CD1c-positive myeloid dendritic cell (primary cell): Measurements from ENCODE around the gene VCPKMT.

Experiments used
- DNase-seq: peaks from one replicate; pipeline ENCODE4 v3.0.0-alpha.2; 2016; ENCODE audit errors: extremely low spot score

Gene VCPKMT

DNA sequence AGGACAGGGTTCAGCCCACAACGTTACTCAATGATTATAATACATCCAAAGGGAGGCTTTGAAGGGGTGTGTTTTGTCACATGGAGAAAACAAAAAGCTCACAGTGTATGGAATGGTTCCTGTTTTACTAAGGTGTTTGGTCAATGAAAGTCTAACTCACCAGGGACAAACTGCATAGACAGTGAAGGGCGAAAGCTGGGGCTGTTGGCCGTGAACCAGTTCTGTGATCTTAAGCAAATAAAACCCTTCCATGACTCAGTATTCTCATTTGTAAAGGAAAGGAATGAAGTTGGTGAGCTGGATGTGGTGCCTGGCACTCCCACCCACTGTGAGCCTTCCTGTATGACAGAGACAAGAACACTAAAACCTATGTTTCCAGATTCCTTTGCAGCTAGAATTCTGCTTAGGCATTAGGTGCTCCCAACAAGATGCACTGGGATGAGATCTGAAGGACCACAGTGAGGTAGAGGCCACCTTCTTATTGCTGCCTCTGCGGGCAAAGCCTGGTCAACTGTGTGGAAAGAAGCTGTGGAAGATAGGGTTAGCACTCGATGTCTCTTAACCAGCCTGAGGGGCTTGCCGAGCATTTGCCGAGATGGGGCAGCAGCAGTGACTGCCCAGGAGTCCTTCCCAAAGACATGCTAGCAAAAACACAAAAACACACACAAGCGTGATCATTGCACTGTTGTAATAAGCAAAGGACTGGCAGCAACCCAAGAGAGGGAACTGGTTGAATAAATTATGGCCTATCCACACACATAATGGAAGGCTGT lies 48.5 kb downstream of the VCPKMT start:
- DNase-seq, result no peak

DNA sequence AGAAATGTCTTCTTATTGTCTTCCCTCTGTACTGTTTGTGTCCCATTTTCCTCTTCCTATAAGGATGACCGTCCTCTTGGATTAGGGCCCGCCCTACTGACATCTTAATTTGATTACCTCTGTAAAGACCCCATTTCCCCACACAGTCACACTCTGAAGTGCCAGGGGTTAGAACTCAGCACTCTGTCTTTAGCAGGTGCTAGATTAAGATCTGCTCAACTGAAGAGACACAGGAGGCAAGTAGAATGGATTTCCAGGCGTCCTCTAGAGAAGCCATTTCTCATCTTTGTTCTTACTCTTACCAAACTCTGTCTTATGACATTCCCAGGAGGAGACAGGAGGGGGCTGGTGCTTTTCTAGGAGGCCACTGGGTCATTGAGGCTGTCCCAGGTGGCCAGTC lies 50.8 kb downstream of the VCPKMT start:
- no peak for DNase-seq

- DNase-seq, result peak; percentile 95
Measured at GRCh38 chr14:50064993-50065392, 51.4 kb downstream of the VCPKMT start.

DNA sequence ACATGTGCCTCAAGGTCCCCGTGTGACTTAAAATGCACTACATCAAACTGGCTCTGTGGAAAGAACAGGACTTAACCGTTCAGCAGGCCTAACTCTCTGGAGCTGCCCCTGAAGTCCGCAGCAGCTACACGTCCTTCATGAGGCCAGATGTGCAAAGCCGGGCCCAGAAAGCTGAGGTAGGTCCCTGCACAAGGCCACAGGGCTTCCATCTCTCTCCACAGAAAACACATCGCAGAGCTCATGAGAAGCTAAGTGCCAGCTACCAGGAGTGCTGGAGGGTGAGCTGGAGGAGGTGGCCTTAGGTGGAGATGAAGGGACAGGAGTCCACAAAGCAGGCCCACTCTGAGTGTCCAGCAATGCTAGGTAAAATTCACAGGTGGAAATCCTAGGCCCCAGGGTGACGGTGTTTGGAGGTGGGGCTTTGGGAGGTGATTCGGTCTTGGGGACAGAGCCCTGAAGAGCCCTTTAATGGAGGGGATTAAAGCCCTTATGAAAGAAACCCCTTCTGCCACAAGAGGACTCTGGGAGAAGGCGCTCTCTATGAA lies 52.4 kb downstream of the VCPKMT start:
- DNase-seq, result no peak

GRCh38 chr14:50062438-50063085 lies 53.8 kb downstream of the VCPKMT start:
- DNase-seq, result peak; percentile 73

DNA sequence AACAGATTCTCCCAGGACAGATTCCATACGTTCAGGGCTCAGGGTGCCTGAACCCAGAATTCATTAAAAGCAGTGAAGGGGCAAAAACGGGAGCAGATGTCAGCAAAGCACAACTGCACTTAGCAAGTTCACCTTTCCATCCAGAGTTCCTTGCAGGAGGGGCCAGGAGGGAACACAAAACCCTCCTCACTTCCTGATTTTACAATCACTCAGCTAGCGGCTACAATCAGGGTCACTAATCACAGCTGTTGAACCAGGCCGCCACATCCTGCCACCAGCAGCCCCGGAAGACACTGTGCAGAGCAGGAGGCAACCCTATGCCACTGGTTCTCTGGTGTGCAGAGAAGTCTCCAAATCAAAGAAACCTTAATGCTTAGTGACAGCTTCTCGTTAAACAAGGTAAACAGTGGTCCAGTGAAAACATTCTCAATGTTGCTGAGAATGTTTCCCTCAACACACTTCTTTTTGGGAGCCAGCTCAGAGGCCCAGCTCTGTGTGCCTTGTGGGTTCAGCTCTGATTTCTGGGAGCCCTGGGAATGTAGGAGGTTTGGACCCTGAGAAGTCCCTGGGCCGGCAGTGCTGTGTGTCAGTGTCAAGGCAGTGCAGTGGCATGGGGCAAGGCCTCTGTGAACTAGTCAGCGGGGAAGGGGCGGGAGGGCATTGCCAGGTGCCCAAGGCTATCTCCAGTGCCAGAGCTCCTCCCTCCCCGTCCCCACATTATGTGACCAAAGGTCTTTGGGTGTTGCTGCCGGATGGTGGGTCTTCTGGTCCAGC lies 54.5 kb downstream of the VCPKMT start:
- peak; percentile 69 for DNase-seq

- DNase-seq, result peak; percentile 91
Measured at GRCh38 chr14:50060871-50061663, 55.3 kb downstream of the VCPKMT start.

DNA sequence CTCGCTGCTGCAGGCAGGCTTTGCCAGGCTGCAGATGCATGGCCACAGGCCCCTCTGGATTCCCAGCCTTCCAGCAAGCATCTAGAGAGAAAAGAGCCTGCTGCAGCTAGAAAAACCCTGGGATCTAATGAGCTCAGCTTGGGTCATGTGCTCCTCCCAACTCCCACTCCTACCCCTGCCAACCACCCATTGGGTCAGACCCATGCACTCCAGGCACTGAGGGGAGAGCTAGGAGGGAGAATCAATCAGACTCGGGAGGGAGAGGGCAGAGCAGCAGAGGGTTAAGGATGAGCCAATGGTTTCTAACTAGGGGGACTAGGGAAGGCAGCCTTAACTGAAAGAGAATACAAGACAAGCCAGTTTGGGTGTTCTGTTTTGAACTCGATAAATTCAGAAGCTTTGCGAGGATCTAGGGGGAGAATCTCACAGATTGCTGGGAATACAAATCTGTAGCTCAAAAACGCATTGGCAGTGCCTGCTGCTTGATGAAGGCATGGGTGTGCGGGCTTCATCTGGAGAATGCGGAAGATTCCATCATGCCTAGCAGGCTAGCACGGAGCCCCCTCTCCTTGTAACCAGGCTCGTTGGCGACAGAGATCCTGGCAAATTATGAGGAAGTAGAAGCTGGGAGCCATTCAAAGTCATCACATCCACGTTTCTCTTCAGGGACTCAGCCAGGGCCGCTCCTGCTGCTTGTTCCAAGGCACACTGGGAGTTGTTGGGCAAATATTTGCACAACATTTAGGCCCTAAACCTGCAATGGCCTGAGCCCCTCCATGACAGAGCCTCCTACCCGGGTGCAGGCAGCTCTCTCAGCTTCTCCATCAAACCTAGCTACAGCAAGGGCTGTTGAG lies 56.4 kb downstream of the VCPKMT start:
- peak; percentile 45 for DNase-seq
